VCaP (cell line): ENCODE measurements around the gene HSPG2.

Experiments used
- H3K27ac ChIP-seq: fragments of 450-650 bp; 2 replicates; pipeline ENCODE4 v1.5.1; 2017
- TF ChIP-seq, protein P1 (sequence below): fragments of 450-650 bp; conservative IDR thresholded peaks from 2 replicates; pipeline ENCODE4 v1.5.1; 2017; ENCODE audit warnings: mild to moderate bottlenecking, moderate library complexity

HSPG2 gene

GRCh38 chr1:21836729-21837128, 100.4 kb downstream of the HSPG2 start:
- TF ChIP-seq, protein P1, sequence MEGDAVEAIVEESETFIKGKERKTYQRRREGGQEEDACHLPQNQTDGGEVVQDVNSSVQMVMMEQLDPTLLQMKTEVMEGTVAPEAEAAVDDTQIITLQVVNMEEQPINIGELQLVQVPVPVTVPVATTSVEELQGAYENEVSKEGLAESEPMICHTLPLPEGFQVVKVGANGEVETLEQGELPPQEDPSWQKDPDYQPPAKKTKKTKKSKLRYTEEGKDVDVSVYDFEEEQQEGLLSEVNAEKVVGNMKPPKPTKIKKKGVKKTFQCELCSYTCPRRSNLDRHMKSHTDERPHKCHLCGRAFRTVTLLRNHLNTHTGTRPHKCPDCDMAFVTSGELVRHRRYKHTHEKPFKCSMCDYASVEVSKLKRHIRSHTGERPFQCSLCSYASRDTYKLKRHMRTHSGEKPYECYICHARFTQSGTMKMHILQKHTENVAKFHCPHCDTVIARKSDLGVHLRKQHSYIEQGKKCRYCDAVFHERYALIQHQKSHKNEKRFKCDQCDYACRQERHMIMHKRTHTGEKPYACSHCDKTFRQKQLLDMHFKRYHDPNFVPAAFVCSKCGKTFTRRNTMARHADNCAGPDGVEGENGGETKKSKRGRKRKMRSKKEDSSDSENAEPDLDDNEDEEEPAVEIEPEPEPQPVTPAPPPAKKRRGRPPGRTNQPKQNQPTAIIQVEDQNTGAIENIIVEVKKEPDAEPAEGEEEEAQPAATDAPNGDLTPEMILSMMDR, result no peak
- no peak overlapping the region for H3K27ac ChIP-seq

DNA sequence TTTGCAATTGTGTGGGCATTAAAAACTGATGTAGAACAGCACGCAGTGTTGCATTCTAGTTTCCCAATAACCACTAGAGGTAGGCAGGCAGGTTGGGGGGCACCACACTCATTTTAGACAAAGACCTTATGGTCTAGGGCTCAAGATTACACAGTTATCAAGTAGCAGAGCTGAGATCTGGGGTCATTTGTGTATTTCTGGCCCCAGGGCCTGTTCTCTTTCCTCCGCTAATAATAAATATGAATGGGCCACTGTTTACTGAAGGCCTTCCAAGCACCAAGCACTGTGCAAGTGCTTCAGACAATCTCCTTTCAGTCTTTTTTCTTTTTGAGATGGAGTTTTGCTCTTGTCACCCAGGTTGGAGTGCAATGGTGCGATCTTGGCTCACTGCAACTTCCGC, 101.1 kb downstream of the HSPG2 start:
- TF ChIP-seq, protein P1, result no peak
- no peak overlapping the region for H3K27ac ChIP-seq

GRCh38 chr1:21834666-21835065, 102.4 kb downstream of the HSPG2 start:
- TF ChIP-seq, protein P1, result no peak
- H3K27ac ChIP-seq, result no peak overlapping the region

GRCh38 chr1:21834094-21834493, 103.0 kb downstream of the HSPG2 start:
- TF ChIP-seq, protein P1, result no peak

DNA sequence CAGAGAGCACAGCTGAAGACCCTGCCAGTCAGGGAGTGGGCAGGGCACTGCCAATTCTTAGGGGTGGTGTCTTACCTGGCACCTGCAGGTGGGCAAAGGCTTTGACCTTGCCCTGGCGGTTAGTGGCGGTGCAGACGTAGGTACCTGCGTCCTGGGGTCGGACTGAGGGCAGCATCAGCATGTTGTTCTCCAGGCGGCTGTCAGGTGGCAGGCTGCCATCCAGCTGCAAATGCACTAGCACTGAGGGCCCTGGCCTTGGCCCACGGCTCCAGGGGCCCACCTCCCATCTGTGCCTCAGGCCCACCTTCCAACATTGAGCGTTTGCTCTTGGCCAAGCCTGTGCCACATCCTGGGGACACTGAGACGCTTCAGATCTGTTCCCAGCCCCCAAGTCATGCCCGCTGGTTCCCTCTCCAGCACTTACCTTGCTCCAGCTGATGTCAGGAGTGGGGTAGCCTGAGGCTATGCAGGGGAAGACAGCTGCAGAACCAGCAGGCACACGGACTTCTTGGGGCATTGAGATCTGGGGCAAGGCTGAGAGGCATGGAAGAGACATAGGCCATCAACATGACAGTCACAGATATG, 103.6 kb downstream of the HSPG2 start:
- no peak overlapping the region for H3K27ac ChIP-seq
- TF ChIP-seq, protein P1, result no peak

More at GRCh38 chr1:21834094-21834493, 103.0 kb downstream of the HSPG2 start:
- no peak overlapping the region for H3K27ac ChIP-seq

DNA sequence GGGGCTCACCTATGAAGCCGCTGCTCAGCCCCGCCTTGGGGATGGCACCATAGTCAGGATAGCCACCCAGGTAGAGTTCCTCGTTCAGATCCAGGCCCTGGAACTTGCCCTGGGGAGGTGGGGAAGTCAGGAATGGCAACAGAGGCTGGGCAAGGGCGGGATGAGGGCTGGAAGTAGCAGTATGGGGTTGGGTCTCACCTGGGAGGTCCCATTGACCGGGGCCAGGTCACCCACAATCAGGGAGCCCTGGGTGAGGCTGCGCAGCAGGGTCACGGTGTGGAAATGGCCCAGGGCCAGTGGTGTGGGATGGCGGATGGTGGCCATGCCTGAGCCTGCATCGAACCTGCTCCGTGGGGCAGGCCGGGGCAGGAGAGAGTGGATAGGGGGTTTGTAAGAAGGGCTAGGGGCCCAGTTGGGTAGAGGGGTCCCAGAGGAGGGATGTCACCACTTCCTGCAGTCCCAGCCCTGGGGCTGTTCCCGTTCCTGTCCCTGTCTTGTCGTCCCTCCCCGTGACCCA, 105.6 kb downstream of the HSPG2 start:
- TF ChIP-seq, protein P1, result no peak
- H3K27ac ChIP-seq, result no peak overlapping the region

- TF ChIP-seq, protein P1, result no peak
- H3K27ac ChIP-seq, result no peak overlapping the region
Observed at GRCh38 chr1:21830792-21831453, 106.2 kb downstream of the HSPG2 start.
